ENCODE data around the gene DIDO1.
"Not testable (repeated sequence)": the region's sequence is repeated elsewhere in the genome, so short reads cannot be mapped to it uniquely, and the experiment has no call there.

DIDO1 gene

DNA sequence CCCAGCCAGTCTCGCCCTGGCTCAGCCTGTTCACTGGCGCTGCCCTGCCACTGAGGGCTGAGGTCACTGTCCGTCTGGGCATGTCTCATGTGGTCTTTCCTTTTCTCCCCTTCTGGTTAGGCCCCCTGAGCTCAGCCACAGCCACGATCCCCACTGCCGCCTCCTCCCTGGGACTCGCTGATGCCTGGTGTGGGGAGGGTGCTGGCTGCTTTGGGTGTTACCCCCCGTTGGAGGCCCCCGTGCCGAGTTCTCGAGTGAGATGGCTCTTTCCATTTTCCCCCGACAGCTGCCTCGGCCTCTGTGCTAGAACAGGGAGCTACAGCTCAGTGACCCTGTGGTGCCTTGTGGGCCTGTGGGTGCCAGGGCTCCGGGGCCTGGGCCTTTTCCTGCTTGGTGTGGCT lies 49.8 kb downstream of the DIDO1 start:
- H3K27me3 ChIP-seq (ENCODE audit: control insufficient read depth in 1 of 2, insufficient read depth in 2 of 2, low read length in 2 of 2), result no peaks in the 10 kb centered on the region
- no peak overlapping the region for H3K9ac ChIP-seq (ENCODE audit: low read length)
- no peaks in the 10 kb centered on the region for H3K9me3 ChIP-seq (ENCODE audit: low read length)
- no peak overlapping the region for H3K4me3 ChIP-seq (ENCODE audit: low read depth in 1 of 2, low read length in 2 of 2)
- peak overlapping the region; percentile 16 for H3K27ac ChIP-seq (ENCODE audit: low read depth, low read length)
- peaks cover 5% of the 10 kb centered on the region for H3K36me3 ChIP-seq (ENCODE audit: insufficient read depth, low read length)
- peaks cover 23% of the 10 kb centered on the region for H3K4me1 ChIP-seq (ENCODE audit: insufficient read depth, low read length)

- peaks cover 23% of the 10 kb centered on the region for H3K4me1 ChIP-seq (ENCODE audit: insufficient read depth, low read length)
- H3K36me3 ChIP-seq (ENCODE audit: insufficient read depth, low read length), result no peaks in the 10 kb centered on the region
- H3K9ac ChIP-seq (ENCODE audit: low read length), result no peak overlapping the region
- no peaks in the 10 kb centered on the region for H3K9me3 ChIP-seq (ENCODE audit: low read length)
- H3K27ac ChIP-seq (ENCODE audit: low read depth, low read length), result peak overlapping the region; percentile 16
- peak overlapping the region in 1 of 2 donors; percentile 32 for H3K4me3 ChIP-seq (ENCODE audit: low read depth in 1 of 2, low read length in 2 of 2)
- H3K27me3 ChIP-seq (ENCODE audit: control insufficient read depth in 1 of 2, insufficient read depth in 2 of 2, low read length in 2 of 2), result no peaks in the 10 kb centered on the region
Observed at GRCh38 chr20:62875419-62876361, 50.6 kb downstream of the DIDO1 start.

DNA sequence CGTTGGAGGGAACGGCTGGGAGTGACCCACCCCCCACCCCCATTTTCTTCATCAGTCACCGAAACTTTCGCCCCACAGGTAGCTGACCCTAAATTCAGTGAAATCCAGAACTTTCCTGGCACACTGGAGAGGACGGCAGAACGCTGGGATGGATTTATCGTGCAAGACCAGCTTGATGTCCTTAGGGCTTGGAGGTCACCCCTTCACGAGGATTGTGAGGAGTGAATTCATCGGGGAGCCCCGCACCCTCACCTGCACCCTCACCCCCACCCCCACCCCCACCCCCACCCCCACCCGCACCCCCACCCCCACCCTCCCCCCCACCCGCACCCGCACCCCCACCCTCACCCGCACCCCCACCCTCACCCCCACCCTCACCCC lies 51.4 kb downstream of the DIDO1 start:
- Histone ChIP-seq H3K27ac (ENCODE audit: low read depth, low read length) (no peak overlapping the region), H3K9ac (ENCODE audit: low read length) (no peak overlapping the region), H3K4me3 (ENCODE audit: low read depth in 1 of 2, low read length in 2 of 2) (no peak overlapping the region), H3K4me1 (ENCODE audit: insufficient read depth, low read length) (peaks cover 23% of the 10 kb centered on the region), H3K27me3 (ENCODE audit: control insufficient read depth in 1 of 2, insufficient read depth in 2 of 2, low read length in 2 of 2) (no peaks in the 10 kb centered on the region), H3K36me3 (ENCODE audit: insufficient read depth, low read length) (no peaks in the 10 kb centered on the region), H3K9me3 (ENCODE audit: low read length) (no peaks in the 10 kb centered on the region)

- Histone ChIP-seq H3K27ac (ENCODE audit: low read depth, low read length) (peak overlapping the region; percentile 35), H3K4me1 (ENCODE audit: insufficient read depth, low read length) (peaks cover 23% of the 10 kb centered on the region)
- not testable (repeated sequence) for H3K9ac ChIP-seq (ENCODE audit: low read length); H3K36me3 ChIP-seq (ENCODE audit: insufficient read depth, low read length); H3K27me3 ChIP-seq (ENCODE audit: control insufficient read depth in 1 of 2, insufficient read depth in 2 of 2, low read length in 2 of 2); H3K9me3 ChIP-seq (ENCODE audit: low read length); H3K4me3 ChIP-seq (ENCODE audit: low read depth in 1 of 2, low read length in 2 of 2)
Observed at GRCh38 chr20:62873681-62874031, 52.6 kb downstream of the DIDO1 start.

DNA sequence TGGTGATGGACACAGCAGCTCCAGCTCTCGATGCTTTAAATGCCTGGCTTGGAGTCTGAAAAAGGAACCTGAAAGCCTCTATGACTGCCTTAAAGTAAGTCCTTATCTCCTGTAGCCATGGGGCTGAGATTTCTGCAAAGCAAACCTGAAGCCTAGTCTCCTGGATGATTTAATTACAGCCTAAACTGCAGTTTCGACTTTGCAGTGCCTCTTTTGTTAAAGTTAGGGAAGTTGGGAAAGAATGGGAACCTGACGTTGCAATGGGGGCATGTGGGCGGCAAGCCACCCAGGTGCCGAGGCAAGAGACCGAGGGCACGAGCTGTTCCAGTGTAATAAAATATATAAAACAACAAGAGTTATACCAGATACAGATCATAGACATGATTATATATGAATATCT lies 53.0 kb downstream of the DIDO1 start:
- H3K27me3 ChIP-seq (ENCODE audit: control insufficient read depth in 1 of 2, insufficient read depth in 2 of 2, low read length in 2 of 2), result no peaks in the 10 kb centered on the region

GRCh38 chr20:62872862-62873261 lies 53.4 kb downstream of the DIDO1 start:
- no peaks in the 10 kb centered on the region for H3K9me3 ChIP-seq (ENCODE audit: low read length)
- H3K36me3 ChIP-seq (ENCODE audit: insufficient read depth, low read length), result no peaks in the 10 kb centered on the region
- H3K4me3 ChIP-seq (ENCODE audit: low read depth in 1 of 2, low read length in 2 of 2), result no peak overlapping the region
- no peaks in the 10 kb centered on the region for H3K27me3 ChIP-seq (ENCODE audit: control insufficient read depth in 1 of 2, insufficient read depth in 2 of 2, low read length in 2 of 2)
- H3K4me1 ChIP-seq (ENCODE audit: insufficient read depth, low read length), result peaks cover 23% of the 10 kb centered on the region
- no peak overlapping the region for H3K9ac ChIP-seq (ENCODE audit: low read length)
- H3K27ac ChIP-seq (ENCODE audit: low read depth, low read length), result peak overlapping the region; percentile 35

More for the DNA sequence above, 53.0 kb downstream of the DIDO1 start:
- no peaks in the 10 kb centered on the region for H3K36me3 ChIP-seq (ENCODE audit: insufficient read depth, low read length)
- H3K4me1 ChIP-seq (ENCODE audit: insufficient read depth, low read length), result peaks cover 23% of the 10 kb centered on the region
- no peak overlapping the region for H3K4me3 ChIP-seq (ENCODE audit: low read depth in 1 of 2, low read length in 2 of 2)
- H3K9ac ChIP-seq (ENCODE audit: low read length), result no peak overlapping the region
- no peaks in the 10 kb centered on the region for H3K9me3 ChIP-seq (ENCODE audit: low read length)
- peak overlapping the region; percentile 35 for H3K27ac ChIP-seq (ENCODE audit: low read depth, low read length)

GRCh38 chr20:62872184-62872847 lies 54.0 kb downstream of the DIDO1 start:
- H3K4me3 ChIP-seq (ENCODE audit: low read depth in 1 of 2, low read length in 2 of 2), result no peak overlapping the region
- no peaks in the 10 kb centered on the region for H3K36me3 ChIP-seq (ENCODE audit: insufficient read depth, low read length)
- H3K4me1 ChIP-seq (ENCODE audit: insufficient read depth, low read length), result peaks cover 18% of the 10 kb centered on the region
- no peak overlapping the region for H3K9ac ChIP-seq (ENCODE audit: low read length)
- H3K27ac ChIP-seq (ENCODE audit: low read depth, low read length), result no peak overlapping the region
- no peaks in the 10 kb centered on the region for H3K27me3 ChIP-seq (ENCODE audit: control insufficient read depth in 1 of 2, insufficient read depth in 2 of 2, low read length in 2 of 2)
- no peaks in the 10 kb centered on the region for H3K9me3 ChIP-seq (ENCODE audit: low read length)

DNA sequence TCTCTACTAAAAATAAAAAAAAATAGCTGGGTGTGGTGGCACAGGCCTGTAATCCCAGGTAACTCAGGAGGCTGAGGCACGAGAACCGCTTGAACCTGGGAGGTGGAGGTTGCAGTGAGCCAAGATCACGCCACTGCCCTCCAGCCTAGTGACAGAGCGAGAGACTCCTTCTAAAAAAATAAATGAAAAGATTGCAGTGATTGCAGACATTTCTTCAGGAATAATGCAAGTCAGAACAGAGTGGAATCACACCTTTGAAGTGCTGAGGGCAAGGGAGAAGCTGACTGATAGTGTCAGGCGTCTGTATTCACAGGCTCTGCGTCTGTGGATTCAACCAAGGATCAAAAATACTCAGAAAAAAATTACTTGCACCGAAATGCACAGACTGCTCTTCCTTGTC lies 62.1 kb downstream of the DIDO1 start:
- Histone ChIP-seq H3K36me3 (ENCODE audit: insufficient read depth, low read length) (no peaks in the 10 kb centered on the region), H3K4me3 (ENCODE audit: low read depth in 1 of 2, low read length in 2 of 2) (no peak overlapping the region), H3K27ac (ENCODE audit: low read depth, low read length) (no peak overlapping the region), H3K9ac (ENCODE audit: low read length) (no peak overlapping the region), H3K4me1 (ENCODE audit: insufficient read depth, low read length) (peaks cover 14% of the 10 kb centered on the region), H3K27me3 (ENCODE audit: control insufficient read depth in 1 of 2, insufficient read depth in 2 of 2, low read length in 2 of 2) (peaks cover 0 to 5% of the 10 kb centered on the region in 2 donors), H3K9me3 (ENCODE audit: low read length) (no peaks in the 10 kb centered on the region)

DNA sequence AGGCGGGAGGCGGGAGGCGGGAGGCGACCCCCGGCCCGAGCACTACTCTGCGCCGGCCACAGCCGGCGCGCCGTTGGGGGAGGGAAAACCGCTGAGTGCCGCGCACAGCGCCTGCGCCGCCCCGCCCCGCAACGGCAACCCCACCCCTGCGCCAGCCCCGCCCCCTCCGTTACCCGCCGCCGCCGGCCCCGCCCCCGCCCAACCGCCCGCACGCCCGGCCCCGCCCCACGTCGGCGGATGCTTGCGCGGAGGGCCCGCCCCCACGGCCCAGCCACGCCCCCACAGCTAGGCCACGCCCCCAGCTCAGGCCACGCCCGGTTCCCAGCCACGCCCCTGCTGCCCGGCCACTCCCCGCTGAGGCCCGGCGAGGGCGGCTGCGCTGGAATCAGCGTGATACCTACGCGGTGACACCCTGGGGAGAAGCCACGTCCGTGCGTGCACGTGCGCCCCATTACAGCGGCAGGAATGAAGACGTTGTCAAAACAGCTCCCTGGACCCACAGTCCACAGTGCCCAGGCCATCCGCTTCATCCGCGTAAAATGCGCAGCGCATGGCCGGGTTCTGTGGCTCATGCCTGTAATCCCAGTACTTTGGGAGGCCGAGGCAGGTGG lies 64.5 kb downstream of the DIDO1 start, which contains the start of gene TCFL5:
Gene TCFL5 (minus strand): TSS at position 97 of the 611 bp plus-strand sequence. CDS start 152 bp downstream, outside the sequence.
- Histone ChIP-seq H3K9me3 (ENCODE audit: low read length) (no peaks in the 10 kb centered on the region), H3K4me1 (ENCODE audit: insufficient read depth, low read length) (peaks cover 15% of the 10 kb centered on the region), H3K4me3 (ENCODE audit: low read depth in 1 of 2, low read length in 2 of 2) (peak within 1 kb of the TSS in 1 of 2 donors; percentile 41), H3K36me3 (ENCODE audit: insufficient read depth, low read length) (peaks cover 8% of the 10 kb centered on the region), H3K9ac (ENCODE audit: low read length) (no peak within 1 kb of the TSS), H3K27ac (ENCODE audit: low read depth, low read length) (no peak within 1 kb of the TSS), H3K27me3 (ENCODE audit: control insufficient read depth in 1 of 2, insufficient read depth in 2 of 2, low read length in 2 of 2) (peaks cover 0 to 5% of the 10 kb centered on the region in 2 donors)

DNA sequence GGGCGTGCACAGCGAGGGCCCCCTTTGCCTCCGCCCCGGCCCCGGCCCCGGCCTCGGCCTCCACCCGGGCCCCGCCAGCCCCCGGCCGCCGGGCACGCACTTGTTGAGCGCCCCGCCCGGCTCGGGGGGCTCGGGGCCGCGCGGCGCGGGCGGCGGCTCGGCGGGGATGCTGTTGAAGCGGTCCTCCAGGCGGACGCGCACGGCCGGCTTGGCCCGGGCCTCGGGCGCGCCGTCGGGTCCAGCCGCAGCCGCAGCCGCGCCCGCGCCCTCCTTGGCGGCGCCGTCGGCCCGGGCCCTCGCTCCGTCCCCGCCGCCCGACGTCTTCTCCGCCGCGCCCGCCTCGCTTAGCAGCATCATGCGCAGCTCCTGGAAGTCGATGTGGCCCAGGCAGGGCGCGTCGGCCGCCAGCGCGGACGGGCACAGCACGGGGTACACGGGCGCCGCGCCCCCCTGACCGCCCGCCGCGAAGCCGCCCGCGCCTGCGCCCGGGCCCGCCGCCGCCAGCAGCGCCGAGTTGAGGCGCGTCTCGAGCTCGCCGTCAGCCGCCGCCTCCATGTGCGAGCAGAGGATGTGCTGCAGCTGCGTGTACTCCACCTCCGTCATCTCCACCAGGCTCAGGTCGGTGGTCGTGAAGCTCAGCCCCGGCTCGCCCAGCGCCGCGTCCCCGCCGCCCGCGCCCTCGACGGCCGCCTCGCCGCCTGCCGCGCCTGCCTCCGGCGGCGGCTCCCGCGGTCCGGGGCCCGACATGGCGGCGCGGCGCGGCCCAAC lies 65.2 kb downstream of the DIDO1 start:
- Histone ChIP-seq H3K9ac (ENCODE audit: low read length) (no peak overlapping the region), H3K4me1 (ENCODE audit: insufficient read depth, low read length) (peaks cover 15% of the 10 kb centered on the region), H3K4me3 (ENCODE audit: low read depth in 1 of 2, low read length in 2 of 2) (no peak overlapping the region), H3K36me3 (ENCODE audit: insufficient read depth, low read length) (peaks cover 11% of the 10 kb centered on the region), H3K9me3 (ENCODE audit: low read length) (no peaks in the 10 kb centered on the region), H3K27me3 (ENCODE audit: control insufficient read depth in 1 of 2, insufficient read depth in 2 of 2, low read length in 2 of 2) (peaks cover 0 to 5% of the 10 kb centered on the region in 2 donors), H3K27ac (ENCODE audit: low read depth, low read length) (no peak overlapping the region)
